Loucy (cell line): Measurements from ENCODE around the gene FBP2.

Experiments
- EZH2phosphoT487 ChIP-seq: fragments of 200-600 bp; IDR thresholded peaks from 2 replicates; pipeline ENCODE4 v1.6.1; 2018; ENCODE audit warnings: antibody characterized with exemption, mild to moderate bottlenecking, moderate library complexity, borderline replicate concordance
- TF ChIP-seq, protein P1 (sequence below): fragments of 200-600 bp; sonication (generic); conservative IDR thresholded peaks from 2 replicates; pipeline ENCODE4 v1.5.1; 2014; ENCODE audit warnings: mild to moderate bottlenecking, antibody characterized with exemption, low read length

DNA sequence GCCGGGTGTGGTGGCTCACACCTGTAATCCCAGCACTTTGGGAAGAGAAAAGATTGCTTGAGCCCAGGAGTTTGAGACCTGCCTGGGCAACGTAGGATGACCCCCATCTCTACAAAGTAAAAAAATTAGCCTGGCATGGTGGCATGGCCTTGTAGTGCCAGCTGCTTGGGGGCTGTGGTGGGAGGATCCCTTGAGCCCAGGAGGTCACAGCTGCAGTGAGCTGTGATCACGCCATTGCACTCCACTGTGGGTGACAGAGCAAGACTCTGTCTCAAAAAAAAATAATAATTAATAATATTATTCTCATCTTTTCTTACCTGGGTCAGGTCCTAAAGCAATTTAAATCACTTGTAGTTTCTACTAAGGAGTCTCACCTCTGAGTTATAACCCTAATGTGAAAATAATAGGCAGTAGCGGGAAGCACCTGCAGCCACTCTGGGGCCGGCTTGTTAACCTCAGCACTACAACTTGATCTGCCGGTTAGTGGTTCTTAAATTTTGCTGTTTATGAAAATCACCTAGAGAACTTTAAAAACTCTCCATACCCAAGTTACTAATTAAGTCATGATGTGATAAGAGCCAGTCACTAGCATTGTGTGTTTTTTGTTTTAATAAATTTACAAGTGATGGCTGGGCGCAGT lies 68.1 kb downstream of the FBP2 start:
- TF ChIP-seq, protein P1, sequence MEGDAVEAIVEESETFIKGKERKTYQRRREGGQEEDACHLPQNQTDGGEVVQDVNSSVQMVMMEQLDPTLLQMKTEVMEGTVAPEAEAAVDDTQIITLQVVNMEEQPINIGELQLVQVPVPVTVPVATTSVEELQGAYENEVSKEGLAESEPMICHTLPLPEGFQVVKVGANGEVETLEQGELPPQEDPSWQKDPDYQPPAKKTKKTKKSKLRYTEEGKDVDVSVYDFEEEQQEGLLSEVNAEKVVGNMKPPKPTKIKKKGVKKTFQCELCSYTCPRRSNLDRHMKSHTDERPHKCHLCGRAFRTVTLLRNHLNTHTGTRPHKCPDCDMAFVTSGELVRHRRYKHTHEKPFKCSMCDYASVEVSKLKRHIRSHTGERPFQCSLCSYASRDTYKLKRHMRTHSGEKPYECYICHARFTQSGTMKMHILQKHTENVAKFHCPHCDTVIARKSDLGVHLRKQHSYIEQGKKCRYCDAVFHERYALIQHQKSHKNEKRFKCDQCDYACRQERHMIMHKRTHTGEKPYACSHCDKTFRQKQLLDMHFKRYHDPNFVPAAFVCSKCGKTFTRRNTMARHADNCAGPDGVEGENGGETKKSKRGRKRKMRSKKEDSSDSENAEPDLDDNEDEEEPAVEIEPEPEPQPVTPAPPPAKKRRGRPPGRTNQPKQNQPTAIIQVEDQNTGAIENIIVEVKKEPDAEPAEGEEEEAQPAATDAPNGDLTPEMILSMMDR, result no peak
- no peak for TF ChIP-seq EZH2phosphoT487
